KMS-11 (cell line): Measurements from ENCODE around the gene PTGDS.
"Not testable (repeated sequence)": the region's sequence is repeated elsewhere in the genome, so short reads cannot be mapped to it uniquely, and the experiment has no call there.

ENCODE experiments used
- H2AFZ ChIP-seq: fragments of 200-600 bp; sonication (generic); 2 replicates; pipeline ENCODE4 v1.6.1; 2016; ENCODE audit warnings: antibody characterized with exemption, mixed run types, low read depth
- H3K27ac ChIP-seq: fragments of 200-600 bp; sonication (generic); 2 replicates; pipeline ENCODE4 v1.6.1; 2016; ENCODE audit warnings: mild to moderate bottlenecking, mixed run types
- H3K27me3 ChIP-seq: fragments of 200-600 bp; sonication (generic); 2 replicates; pipeline ENCODE4 v1.6.1; 2017; ENCODE audit warnings: mild to moderate bottlenecking, low read depth, mixed run types, moderate library complexity; ENCODE audit not compliant: insufficient read depth
- H3K36me3 ChIP-seq: fragments of 200-600 bp; sonication (generic); 2 replicates; pipeline ENCODE4 v1.6.1; 2017; ENCODE audit warnings: mild to moderate bottlenecking, mixed run types; ENCODE audit not compliant: insufficient read depth
- H3K4me1 ChIP-seq: fragments of 200-600 bp; sonication (generic); 2 replicates; pipeline ENCODE4 v1.6.1; 2016; ENCODE audit warnings: mild to moderate bottlenecking, low read depth, mixed run types; ENCODE audit not compliant: poor library complexity, severe bottlenecking
- H3K4me2 ChIP-seq: fragments of 200-600 bp; sonication (generic); 2 replicates; pipeline ENCODE4 v1.7.0; 2016; ENCODE audit warnings: mild to moderate bottlenecking, mixed run types
- H3K4me3 ChIP-seq: fragments of 200-600 bp; sonication (generic); IDR thresholded peaks from 2 replicates; pipeline ENCODE4 v1.6.1; 2017; ENCODE audit warnings: low read depth, low read length, mixed read lengths; ENCODE audit not compliant: insufficient read depth
- H3K79me2 ChIP-seq: fragments of 200-600 bp; sonication (generic); 2 replicates; pipeline ENCODE4 v1.6.1; 2016; ENCODE audit warnings: low read depth, mixed run types; ENCODE audit not compliant: insufficient read depth
- H3K9ac ChIP-seq: fragments of 200-600 bp; sonication (generic); 2 replicates; pipeline ENCODE4 v1.6.1; 2016; ENCODE audit warnings: mild to moderate bottlenecking, mixed run types
- H4K20me1 ChIP-seq: fragments of 200-600 bp; sonication (generic); 2 replicates; pipeline ENCODE4 v1.6.1; 2016; ENCODE audit warnings: mild to moderate bottlenecking, mixed run types; ENCODE audit not compliant: insufficient read depth
- CTCF ChIP-seq: fragments of 200-600 bp; sonication (generic); conservative IDR thresholded peaks from 2 replicates; pipeline ENCODE4 v1.6.1; 2017; ENCODE audit warnings: low read depth, mild to moderate bottlenecking, antibody characterized with exemption, low read length, moderate library complexity, mixed read lengths

Gene PTGDS

GRCh38 chr9:137004285-137004684 lies 27.0 kb downstream of the PTGDS start:
- not testable (repeated sequence) for H4K20me1 ChIP-seq, H3K36me3 ChIP-seq, H2AFZ ChIP-seq, H3K9ac ChIP-seq, H3K27ac ChIP-seq, H3K79me2 ChIP-seq, H3K4me3 ChIP-seq, H3K4me2 ChIP-seq
- Histone ChIP-seq H3K27me3 (peaks cover 64% of the 10 kb centered on the region), H3K4me1 (peaks cover 21% of the 10 kb centered on the region)
- 0 out of 2 replicates have a peak, but pooled peaks have one; percentile 25 for TF ChIP-seq CTCF

- Histone ChIP-seq H2AFZ (no peak overlapping the region), H3K4me2 (no peak overlapping the region), H3K79me2 (no peaks in the 10 kb centered on the region), H4K20me1 (no peaks in the 10 kb centered on the region), H3K4me1 (peaks cover under 1% of the 10 kb centered on the region), H3K9ac (no peak overlapping the region), H3K27me3 (peaks cover 58% of the 10 kb centered on the region), H3K4me3 (no peak overlapping the region), H3K27ac (no peak overlapping the region), H3K36me3 (no peaks in the 10 kb centered on the region)
- no peak for TF ChIP-seq CTCF
Observed at GRCh38 chr9:137006116-137007003, 29.1 kb downstream of the PTGDS start.

- Histone ChIP-seq H3K36me3 (no peaks in the 10 kb centered on the region), H3K9ac (no peak overlapping the region), H2AFZ (no peak overlapping the region), H3K79me2 (no peaks in the 10 kb centered on the region), H3K27me3 (peaks cover 50% of the 10 kb centered on the region), H3K27ac (no peak overlapping the region), H4K20me1 (no peaks in the 10 kb centered on the region), H3K4me2 (no peak overlapping the region), H3K4me1 (no peaks in the 10 kb centered on the region), H3K4me3 (no peak overlapping the region)
- no peak for TF ChIP-seq CTCF
Observed at GRCh38 chr9:137007108-137007815, 30.0 kb downstream of the PTGDS start.

- Histone ChIP-seq H3K4me1 (no peaks in the 10 kb centered on the region), H3K27me3 (peaks cover 45% of the 10 kb centered on the region), H3K4me3 (no peak overlapping the region), H2AFZ (no peak overlapping the region), H3K79me2 (no peaks in the 10 kb centered on the region), H4K20me1 (no peaks in the 10 kb centered on the region), H3K27ac (no peak overlapping the region), H3K9ac (no peak overlapping the region), H3K4me2 (no peak overlapping the region), H3K36me3 (no peaks in the 10 kb centered on the region)
- TF ChIP-seq CTCF = no peak
Observed at GRCh38 chr9:137007816-137008270, 30.5 kb downstream of the PTGDS start.
